HepG2 (cell line): ENCODE data around the gene KLHDC1.

Experiments used
- ATM ChIP-seq: fragments of 450-650 bp; IDR thresholded peaks from 2 replicates; pipeline ENCODE4 v1.7.1; 2017; ENCODE audit warnings: mild to moderate bottlenecking, borderline replicate concordance
- FOXP4 ChIP-seq: sonication (generic); formaldehyde crosslinking; IDR thresholded peaks from 2 replicates; pipeline ENCODE4 v1.4.0; 2020; ENCODE audit warnings: missing genetic modification reagents
- IKZF1 ChIP-seq: fragments of 450-650 bp; IDR thresholded peaks from 2 replicates; pipeline ENCODE4 v1.7.1; 2016
- NR3C1 ChIP-seq: sonication (generic); formaldehyde crosslinking; IDR thresholded peaks from 2 replicates; pipeline ENCODE4 v1.4.0; 2020; ENCODE audit warnings: missing genetic modification reagents
- POLR2AphosphoS5 ChIP-seq: IDR thresholded peaks from 2 replicates; pipeline ENCODE4 v1.6.1; 2012; ENCODE audit warnings: low read depth, low read length
- RFX3 ChIP-seq: IDR thresholded peaks from 2 replicates; pipeline ENCODE4 v1.6.1; 2016; ENCODE audit warnings: missing biosample characterization, missing genetic modification reagents
- ZC3H13 ChIP-seq: sonication (generic); formaldehyde crosslinking; IDR thresholded peaks from 2 replicates; pipeline ENCODE4 v1.8.1; 2023; ENCODE audit warnings: mild to moderate bottlenecking, missing genetic modification reagents, moderate library complexity
- ZNF121 ChIP-seq: sonication (generic); formaldehyde crosslinking; IDR thresholded peaks from 2 replicates; pipeline ENCODE4 v1.5.0; 2020; ENCODE audit warnings: mild to moderate bottlenecking, missing genetic modification reagents
- TF ChIP-seq, protein P1 (sequence below): sonication (generic); formaldehyde crosslinking; IDR thresholded peaks from 2 replicates; pipeline ENCODE4 v1.5.0; 2020; ENCODE audit warnings: mild to moderate bottlenecking, missing genetic modification reagents, moderate library complexity
- TF ChIP-seq, protein P2 (sequence below): sonication (generic); formaldehyde crosslinking; IDR thresholded peaks from 2 replicates; pipeline ENCODE4 v1.9.0; 2021; ENCODE audit warnings: missing genetic modification reagents, borderline replicate concordance

GRCh38 chr14:49702725-49703124 lies 9.8 kb downstream of the KLHDC1 start:
- TF ChIP-seq NR3C1 (CRISPR knock-in tag) = no peak
- TF ChIP-seq POLR2AphosphoS5 = no peak
- TF ChIP-seq, protein P1, sequence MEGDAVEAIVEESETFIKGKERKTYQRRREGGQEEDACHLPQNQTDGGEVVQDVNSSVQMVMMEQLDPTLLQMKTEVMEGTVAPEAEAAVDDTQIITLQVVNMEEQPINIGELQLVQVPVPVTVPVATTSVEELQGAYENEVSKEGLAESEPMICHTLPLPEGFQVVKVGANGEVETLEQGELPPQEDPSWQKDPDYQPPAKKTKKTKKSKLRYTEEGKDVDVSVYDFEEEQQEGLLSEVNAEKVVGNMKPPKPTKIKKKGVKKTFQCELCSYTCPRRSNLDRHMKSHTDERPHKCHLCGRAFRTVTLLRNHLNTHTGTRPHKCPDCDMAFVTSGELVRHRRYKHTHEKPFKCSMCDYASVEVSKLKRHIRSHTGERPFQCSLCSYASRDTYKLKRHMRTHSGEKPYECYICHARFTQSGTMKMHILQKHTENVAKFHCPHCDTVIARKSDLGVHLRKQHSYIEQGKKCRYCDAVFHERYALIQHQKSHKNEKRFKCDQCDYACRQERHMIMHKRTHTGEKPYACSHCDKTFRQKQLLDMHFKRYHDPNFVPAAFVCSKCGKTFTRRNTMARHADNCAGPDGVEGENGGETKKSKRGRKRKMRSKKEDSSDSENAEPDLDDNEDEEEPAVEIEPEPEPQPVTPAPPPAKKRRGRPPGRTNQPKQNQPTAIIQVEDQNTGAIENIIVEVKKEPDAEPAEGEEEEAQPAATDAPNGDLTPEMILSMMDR (CRISPR knock-in tag) = no peak
- TF ChIP-seq RFX3 (CRISPR knock-in tag) = no peak
- TF ChIP-seq FOXP4 (CRISPR knock-in tag) = no peak
- TF ChIP-seq, protein P2, sequence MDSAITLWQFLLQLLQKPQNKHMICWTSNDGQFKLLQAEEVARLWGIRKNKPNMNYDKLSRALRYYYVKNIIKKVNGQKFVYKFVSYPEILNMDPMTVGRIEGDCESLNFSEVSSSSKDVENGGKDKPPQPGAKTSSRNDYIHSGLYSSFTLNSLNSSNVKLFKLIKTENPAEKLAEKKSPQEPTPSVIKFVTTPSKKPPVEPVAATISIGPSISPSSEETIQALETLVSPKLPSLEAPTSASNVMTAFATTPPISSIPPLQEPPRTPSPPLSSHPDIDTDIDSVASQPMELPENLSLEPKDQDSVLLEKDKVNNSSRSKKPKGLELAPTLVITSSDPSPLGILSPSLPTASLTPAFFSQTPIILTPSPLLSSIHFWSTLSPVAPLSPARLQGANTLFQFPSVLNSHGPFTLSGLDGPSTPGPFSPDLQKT = no peak
- TF ChIP-seq ZC3H13 (CRISPR knock-in tag) = no peak
- TF ChIP-seq ZNF121 (CRISPR knock-in tag) = no peak
- no peak for TF ChIP-seq ATM
- no peak for TF ChIP-seq IKZF1
